Fibroblast of mammary gland (primary cell): ENCODE measurements around the gene FRMD3.

ENCODE experiments used
- DNase-seq: peaks from one replicate; pipeline ENCODE4 v3.0.0-alpha.2; 2010; ENCODE audit warnings: low read depth
- H3K4me3 ChIP-seq: 2 replicates; pipeline ENCODE4 v1.5.1; 2011; ENCODE audit warnings: low read depth, mild to moderate bottlenecking, low read length, moderate library complexity; ENCODE audit not compliant: control insufficient read depth
- TF ChIP-seq, protein P1 (sequence below): conservative IDR thresholded peaks from 2 replicates; pipeline ENCODE4 v1.5.1; 2011; ENCODE audit warnings: low read depth, low read length, inconsistent platforms; ENCODE audit not compliant: control insufficient read depth, insufficient read depth

FRMD3 gene

DNA sequence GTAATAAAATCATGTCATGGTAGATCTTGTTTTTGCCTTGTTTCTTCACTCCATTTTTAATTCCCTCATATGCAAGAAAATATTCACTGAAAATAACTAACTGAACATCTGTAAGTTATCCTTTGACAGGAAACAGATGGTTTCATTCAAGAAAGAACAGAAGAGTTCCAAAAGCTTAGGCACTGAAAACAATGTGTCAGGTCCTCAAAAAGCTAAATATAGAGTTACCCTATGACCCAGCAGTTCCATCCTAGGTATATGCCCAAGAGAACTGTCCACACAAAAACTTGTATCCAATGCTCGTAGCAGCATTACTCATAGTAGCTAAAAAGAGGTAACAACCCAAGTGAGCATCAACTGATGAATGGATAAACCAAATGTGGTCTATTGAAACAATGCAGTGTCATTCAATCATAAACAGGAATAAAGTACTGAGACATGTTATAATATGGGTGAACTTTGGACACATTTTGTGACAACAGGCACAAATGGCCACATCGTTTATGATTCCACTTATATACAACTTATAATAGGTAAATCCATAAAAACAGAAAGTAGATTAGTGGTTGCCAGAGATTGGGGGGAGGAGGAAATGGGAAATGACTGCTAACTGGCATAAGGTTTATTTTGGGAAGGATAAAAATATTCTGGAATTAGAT is 231.0 kb downstream of the FRMD3 start:
- peak; percentile 82 for DNase-seq
- TF ChIP-seq, protein P1, sequence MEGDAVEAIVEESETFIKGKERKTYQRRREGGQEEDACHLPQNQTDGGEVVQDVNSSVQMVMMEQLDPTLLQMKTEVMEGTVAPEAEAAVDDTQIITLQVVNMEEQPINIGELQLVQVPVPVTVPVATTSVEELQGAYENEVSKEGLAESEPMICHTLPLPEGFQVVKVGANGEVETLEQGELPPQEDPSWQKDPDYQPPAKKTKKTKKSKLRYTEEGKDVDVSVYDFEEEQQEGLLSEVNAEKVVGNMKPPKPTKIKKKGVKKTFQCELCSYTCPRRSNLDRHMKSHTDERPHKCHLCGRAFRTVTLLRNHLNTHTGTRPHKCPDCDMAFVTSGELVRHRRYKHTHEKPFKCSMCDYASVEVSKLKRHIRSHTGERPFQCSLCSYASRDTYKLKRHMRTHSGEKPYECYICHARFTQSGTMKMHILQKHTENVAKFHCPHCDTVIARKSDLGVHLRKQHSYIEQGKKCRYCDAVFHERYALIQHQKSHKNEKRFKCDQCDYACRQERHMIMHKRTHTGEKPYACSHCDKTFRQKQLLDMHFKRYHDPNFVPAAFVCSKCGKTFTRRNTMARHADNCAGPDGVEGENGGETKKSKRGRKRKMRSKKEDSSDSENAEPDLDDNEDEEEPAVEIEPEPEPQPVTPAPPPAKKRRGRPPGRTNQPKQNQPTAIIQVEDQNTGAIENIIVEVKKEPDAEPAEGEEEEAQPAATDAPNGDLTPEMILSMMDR: no peak

DNA sequence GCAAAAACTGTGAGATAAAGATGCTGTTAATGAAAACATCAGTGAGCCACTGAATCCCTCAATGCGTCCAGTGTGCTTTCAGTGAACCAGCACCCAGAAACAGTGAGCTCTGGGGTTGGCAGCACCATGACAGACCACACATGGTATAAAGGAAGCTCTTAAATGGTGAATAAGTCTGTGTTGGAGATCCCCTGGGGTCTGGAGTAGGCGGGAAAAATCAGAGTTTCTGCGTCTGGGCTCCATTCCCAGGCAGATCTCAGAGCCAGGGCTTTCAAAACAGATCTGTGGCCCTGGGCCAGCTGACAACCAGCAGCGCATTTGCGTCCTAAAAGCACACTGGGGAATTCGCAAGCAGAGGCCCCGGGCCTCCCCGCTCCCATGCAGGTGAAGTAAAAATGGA is 233.5 kb downstream of the FRMD3 start:
- H3K4me3 ChIP-seq: no peak overlapping the region
- peak; percentile 97 for DNase-seq
- TF ChIP-seq, protein P1: no peak

More for the DNA sequence above, 231.0 kb downstream of the FRMD3 start:
- no peak overlapping the region for H3K4me3 ChIP-seq

DNA sequence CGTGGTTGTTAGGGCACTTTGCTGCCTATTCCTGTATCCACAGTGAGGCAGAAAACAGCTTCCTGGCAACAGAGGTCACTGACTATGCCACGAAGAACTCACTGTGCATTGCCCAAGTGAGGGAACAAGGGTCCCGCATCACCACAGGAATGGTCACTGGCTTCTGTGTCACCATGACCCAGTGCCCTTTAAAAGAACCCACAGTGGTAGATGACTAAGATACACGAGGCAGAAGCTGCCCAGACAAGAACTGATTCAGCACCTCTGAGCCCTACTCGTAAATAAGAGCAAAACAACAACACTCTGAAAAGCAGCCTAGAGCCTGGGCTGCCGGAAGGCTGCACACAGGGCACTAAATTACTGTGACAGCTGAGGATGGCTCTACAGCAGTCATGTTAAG is 238.6 kb downstream of the FRMD3 start:
- no peak overlapping the region for H3K4me3 ChIP-seq
- peak; percentile 80 for DNase-seq
- TF ChIP-seq, protein P1: no peak

DNA sequence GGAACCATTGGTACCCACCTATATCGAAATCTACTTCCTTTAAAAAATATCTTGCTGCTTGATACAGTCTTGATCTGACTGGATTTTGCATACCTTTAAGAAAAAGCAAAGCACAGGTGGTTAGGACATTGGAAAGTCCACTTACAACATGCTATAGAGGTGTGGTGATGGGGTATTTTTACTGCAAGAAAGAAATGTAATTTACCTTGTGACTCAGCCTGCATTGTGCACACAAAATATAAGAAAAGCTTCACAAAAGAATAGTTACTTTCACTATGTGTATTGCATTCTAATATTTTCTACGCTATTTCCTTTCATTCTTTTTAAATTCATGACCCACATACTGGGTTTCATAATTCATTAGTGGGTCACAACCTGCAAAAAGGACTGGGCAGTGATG is 239.1 kb downstream of the FRMD3 start:
- TF ChIP-seq, protein P1: no peak
- no peak overlapping the region for H3K4me3 ChIP-seq

DNA sequence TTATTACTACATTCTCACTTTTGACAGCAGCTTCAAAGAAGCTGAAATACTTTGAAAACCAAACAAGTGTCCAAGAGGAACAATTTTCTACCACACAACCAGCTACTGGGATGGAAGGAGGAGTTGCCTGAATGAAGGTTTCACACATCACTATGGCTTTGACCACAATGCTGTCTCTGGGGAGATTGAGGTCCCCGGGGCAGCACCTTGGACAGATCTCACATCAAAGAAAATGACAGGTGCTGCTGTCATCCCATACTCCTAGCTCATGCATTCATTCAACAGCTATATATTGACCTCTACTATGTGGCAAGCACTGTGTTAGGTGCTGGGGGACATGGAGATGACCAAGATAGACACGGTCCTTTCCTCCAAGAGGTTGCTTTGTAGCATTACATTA is 242.1 kb downstream of the FRMD3 start:
- TF ChIP-seq, protein P1: no peak
- H3K4me3 ChIP-seq: no peak overlapping the region
- no peak for DNase-seq

More for the DNA sequence above, 239.1 kb downstream of the FRMD3 start:
- DNase-seq: no peak

DNA sequence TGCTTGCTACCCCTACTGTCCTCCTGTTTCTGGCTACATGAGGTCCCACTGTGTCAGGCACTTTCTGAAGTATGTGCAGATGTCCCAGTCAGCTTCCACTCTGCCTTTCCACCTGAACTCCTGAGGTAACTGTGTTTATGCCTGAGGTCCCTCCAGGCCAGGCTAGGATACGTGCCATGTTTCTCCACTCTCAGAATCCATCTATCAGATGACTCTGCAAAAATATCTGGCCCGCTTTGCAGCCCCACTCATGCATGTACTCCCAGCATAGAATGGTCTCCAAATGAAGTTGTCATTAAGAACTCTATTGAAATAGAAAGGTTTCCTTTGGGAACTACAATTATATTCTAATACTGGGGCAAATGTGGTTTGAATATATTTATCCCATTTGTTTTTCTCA is 243.4 kb downstream of the FRMD3 start:
- H3K4me3 ChIP-seq: no peak overlapping the region
- DNase-seq: no peak
- TF ChIP-seq, protein P1: no peak
